Spleen (tissue), 7 donors: ENCODE measurements around the gene HRH2.

Experiments
- CTCF ChIP-seq, 11 experiments: fragments of 200-600 bp in 7 of 11; fragments of 450-650 bp in 4 of 11; sonication (generic) in 4 of 11; IDR thresholded peaks in 8 of 11; conservative IDR thresholded peaks in 3 of 11; 1 replicate in 7 of 11; 2 replicates in 4 of 11; pipeline versions ENCODE4 v1.4.0 to v1.8.0; 2016 to 2021; ENCODE audit warnings: antibody characterized with exemption in 11 of 11, inconsistent platforms in 4 of 11, mild to moderate bottlenecking in 1 of 11
- POLR2A ChIP-seq, 3 donors: fragments of 450-650 bp; IDR thresholded peaks; one replicate each; pipeline ENCODE4 v1.5.1; 2017; ENCODE audit warnings: antibody characterized with exemption in 3 of 3, mild to moderate bottlenecking in 1 of 3
- donor health status: DM: no; HTN: no; CAD: no; lungs with moderate emphysema.
- donor health status: DM: no; HTN: no; CAD: no.
- donor health status: DM: no; HTN: no; CAD: no.

- TF ChIP-seq POLR2A (IDR thresholded peaks at IDR 0.05), result no peak
- no peak for TF ChIP-seq CTCF (IDR thresholded peaks at IDR 0.05 in 8 of 11, conservative IDR thresholded peaks at IDR 0.05 in 3 of 11)
Measured at GRCh38 chr5:175686396-175686795, 28.5 kb downstream of the HRH2 start.
